ENCODE data around the gene RBM38.
"Not testable (repeated sequence)": the region's sequence is repeated elsewhere in the genome, so short reads cannot be mapped to it uniquely, and the experiment has no call there.

Gene RBM38

DNA sequence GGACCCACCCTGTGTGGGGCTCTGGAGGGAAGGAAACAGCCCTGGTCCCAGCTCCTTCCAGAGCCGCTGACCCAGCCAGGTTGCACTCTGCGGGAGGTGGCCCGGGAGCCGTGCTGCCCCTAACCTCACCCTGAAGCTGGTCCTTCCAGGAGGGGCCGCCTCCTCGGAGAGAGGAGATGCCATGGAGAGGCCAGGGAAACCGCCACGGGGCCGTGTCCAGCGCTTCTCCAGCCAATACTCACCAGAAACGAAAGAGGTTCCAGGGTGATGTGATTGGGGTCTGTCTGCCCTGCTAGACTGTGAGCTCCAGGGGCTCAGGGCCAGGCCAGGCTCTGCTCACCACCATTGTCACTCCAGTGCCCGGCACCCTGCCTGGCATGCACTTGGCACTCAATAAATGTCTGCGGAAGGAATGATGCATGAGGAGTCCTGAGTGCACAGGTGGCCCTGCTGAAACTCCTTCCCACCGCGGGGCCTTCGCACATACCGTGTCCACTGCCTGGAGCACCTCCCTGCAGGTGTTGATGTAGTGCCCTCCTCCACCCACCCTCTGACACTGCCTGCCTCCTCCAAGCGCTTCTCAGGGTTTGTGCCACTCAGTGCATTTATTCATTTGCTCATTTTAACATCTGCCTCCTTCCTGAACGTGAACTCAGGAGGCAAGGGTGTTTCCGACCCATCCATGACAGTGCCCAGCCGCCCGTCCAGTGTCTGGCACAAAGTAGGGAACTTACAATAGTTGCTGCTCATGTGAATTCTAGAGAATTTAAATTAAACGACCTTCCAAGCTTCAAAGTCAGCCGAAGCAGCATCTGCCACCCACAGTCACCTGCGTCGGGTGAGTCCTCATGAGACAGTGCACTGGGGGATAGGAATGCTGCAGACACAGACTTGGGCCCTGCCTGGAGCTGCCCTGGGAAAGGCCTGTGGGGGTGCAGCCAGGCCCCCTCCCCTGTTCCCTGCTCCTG lies 30.3 kb downstream of the RBM38 start:
- no peak for DNase-seq

DNA sequence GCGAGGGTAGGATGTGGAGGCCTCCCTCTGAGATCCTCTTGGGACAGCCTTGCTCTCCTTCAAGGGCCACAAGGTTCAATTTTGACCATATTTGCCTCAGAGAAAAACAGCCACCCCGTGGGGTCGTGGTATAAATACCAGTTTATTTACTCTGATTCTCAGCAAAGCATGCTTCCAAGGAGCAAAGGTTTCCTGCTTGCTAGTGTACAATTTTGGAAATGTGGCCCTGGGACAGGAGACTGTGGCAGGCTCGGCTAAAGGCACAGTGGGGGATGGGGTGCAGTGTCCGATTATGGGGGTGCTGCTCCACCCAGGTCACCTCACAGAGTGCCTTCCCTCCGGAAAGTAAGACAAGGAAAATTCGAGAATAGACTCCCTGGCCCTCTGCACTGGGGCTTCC lies 31.1 kb downstream of the RBM38 start:
- no peak for DNase-seq

DNA sequence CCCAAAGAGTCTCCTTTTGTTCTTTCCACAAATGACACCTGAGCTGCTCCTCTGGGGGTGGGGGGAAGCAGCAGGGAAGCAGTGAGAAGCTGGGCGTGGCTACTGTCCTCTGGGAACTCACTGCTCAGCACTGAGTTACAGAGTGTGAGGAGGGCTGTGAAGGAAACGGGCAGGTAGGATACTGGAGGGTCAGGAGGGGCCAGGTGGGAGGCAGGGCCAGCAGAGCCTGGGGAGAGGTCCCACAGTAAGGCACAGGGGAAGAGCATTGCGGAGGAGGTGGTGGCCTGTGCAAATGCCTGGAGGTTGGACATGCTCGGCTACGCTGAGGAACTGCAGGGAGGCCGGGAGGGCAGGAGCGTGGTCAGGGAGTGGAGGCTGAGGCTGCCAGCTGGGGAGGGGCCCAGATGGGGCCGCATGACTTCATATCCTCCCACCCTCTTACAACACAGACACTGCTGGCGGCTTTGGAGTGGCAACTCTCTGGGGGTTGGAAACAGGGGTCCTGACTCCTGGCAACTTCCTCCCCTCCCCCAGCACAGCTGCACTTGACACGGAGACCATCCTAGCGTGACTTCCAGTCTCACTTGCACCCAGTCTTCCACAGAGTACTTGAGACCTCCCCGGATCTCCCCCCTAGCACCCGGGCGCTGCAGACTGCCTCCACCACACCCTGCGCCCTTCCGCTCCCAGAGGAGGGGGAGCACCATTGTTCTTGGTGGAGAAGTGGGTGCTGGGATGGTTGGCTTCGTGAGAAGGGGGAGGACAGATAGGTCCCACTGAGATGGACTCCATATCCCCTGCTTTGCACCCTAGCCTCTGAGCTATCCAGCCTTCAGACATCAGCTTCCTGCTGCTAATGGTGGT lies 34.2 kb downstream of the RBM38 start:
- DNase-seq, result no peak

DNA sequence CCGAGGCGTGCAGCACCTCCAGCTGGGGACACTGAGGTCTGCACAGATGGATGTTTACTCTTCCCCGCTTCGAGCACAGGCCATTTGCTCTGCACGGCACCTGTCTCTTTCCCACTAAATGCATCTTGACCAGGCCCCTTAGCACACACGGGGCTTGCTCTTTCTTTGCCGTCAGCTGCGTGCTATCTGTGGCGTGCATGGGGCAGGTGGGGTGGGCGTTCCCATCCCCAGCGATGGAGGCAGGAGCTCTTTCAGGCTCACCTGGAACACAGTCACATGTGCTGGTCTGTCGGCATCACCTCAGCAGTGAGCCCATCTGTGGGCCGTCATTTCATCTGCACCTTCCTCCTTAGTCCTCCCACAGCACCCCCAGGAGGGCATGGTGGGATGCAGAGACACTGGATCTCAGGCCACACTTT lies 35.1 kb downstream of the RBM38 start:
- no peak for DNase-seq

DNA sequence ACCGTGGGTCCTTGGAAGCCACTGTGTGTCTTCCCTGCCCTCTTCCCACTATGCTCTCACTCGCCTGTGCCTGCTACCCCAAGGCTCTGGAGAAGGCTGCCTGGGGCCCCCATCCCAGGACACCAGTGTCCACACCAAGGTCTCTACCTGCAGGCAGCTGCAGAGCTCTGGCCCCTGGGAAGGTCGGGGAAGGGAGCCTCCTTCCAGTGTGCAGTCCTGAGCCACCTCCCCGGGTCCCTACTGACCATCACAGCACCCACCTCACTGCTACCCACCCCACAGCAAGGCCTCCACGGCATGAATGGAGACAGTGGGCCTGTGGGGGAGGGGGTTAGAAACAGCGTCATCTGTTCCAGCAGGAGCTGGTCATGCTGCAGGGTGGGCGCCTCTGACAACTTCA lies 35.6 kb downstream of the RBM38 start:
- DNase-seq, result no peak

DNA sequence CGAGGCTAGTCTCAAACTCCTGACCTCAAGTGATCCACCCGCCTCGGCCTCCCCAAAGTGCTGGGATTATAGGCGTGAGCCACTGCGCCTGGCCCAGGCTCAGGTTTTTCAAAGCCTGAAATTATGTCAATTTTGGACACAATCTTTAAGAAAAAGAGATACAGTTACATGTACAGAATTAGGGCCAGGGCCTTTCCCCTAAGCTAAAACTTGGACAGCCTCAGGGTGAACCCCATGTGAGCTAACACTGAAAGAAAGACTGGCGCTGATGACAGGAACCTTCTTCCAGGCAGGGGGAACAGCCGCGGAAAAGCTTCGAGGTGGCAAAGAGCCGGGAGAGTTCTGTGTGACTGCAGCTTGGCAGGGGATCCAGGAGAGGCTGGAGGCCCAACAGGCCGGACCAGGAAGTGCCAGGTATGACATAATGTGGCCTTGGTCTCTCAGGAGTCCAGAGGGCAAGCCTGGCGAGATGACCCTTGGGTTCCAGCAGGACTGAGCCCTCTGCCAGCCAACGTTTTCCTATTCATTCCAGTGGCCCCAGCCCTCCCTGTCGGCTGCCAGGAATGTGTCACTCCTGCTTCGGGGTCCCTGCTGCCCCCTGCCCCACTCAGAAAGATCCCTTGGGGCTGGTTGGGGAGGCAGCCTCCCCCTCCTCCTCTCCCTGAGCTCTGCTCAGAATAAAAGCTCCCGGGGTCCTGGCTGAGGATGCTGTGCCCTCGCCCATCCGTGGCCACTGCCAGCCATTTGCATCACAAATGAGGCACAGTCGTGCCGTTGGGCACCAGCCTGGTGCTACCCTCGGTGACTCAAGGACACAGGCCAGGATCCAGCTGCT lies 37.3 kb downstream of the RBM38 start:
- no peak for DNase-seq

DNA sequence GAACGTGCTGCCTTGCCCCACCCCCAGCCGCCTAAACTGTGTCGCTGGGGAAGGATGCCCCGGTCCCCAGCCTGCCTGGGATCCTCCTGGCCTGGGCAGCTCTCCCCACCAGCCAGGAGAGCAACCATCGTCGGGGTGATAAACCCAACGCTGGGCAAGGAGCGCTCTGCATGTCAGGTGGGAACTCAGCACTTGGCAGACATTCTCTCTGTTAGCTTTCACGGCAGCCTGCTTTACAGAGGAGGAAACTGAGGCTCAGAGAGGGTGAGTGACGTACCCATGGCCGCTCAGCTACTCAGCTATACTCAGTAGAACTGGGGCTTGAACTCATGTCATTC lies 37.9 kb downstream of the RBM38 start:
- DNase-seq, result no peak

DNA sequence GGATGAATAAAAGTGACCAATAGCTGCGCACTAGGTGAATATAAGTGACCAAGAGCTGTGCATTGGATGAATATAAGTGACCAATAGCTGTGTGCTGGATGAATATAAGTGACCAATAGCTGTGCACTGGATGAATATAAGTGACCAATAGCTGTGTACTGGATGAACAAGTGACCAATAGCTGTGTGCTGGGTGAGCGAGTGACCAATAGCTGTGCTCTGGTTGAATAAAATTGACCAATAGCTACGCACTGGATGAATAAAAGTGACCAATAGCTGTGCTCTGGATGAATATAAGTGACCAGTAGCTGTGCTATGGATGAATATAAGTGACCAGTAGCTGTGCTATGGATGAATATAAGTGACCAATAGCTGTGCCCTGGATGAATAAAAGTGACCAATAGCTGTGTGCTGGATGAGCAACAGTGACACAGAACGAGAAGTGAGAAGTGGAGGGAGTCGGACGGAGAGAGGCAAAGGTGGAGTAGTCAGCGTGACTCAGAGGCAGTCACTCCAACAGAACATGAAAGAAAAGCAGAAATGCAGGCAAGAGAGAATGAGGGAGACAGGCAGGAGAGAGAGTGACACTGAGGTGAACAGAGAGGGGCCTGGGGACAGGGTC lies 38.5 kb downstream of the RBM38 start:
- DNase-seq, result no peak

DNA sequence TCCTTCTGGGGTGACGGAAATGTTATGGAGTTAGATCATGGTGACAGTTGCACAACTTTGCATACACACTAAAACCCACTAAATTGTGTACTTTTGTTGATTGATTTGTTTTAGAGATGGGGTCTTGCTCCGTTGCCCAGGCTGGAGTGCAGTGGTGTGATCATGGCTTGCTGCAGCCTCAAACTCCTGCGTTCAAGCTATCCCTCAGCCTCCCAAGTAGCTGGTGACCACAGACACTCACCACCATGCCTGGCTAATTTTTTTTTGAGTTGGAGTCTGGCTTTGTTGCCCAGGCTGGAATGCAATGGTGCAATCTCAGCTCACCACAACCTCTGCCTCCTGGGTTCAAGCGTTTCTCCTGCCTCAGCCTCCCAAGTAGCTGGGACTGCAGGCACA lies 39.0 kb downstream of the RBM38 start:
- not testable (repeated sequence) for DNase-seq

DNA sequence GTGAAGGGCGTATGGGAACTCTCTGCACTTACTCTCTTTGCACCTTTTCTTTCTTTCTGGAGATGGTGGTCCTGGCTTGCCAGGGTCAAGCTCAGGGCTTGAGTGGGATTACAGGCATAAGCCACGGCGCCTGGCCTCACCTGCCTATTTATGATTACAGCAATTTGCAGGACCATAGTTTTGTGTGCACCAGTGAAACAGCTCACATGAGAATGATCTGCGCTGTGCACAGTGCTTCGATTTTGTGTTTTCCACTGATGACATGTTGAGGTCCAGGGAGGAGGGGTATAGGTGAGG lies 40.3 kb downstream of the RBM38 start:
- DNase-seq, result no peak

DNA sequence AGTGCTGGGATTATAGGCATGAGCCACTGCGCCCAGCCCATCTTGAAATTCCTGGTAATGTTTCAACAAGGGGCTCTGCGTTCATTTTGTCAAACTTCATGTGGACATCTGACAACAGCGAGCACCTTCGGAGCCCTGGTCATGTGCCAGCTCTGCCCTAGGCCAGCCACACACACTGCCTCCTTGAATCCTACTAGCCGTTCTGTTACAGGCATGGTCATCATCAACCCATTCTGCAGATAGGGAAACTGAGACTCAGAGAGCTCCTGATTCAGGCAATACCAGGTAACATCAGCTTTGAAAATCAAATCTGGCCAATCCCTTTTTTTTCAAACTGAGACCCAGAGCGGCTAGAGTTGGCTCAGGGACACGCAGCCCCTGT lies 41.3 kb downstream of the RBM38 start:
- no peak for DNase-seq

DNA sequence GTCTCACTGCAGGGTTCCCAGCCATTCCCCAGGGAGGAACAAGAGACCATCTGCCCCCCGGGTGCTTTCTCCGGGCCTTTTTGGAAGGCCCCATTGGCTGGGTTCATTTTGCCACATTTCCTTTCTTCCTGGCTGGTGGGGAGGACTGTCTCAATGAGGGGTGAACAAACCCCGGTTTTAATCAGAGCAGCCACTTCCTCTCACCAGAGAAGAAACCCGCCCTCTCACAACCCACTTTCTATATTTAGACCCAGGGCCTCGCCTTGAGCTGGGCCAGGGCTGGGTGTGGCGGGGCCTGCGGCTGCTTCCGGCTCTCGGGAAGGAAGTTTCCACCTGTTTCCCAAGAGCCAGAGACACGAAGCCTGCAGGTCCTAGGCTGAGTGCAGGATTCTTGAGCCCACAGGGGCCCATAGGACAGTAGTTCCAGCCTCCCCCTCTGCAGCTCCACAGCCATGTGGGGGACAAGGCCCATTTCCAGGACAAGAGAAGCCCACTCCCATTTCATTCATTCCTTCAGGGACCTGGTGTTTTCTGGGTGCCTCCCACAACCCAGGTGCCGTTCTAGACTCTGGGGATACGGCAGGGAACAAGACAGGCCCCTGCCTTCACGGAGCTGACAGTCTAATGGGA lies 41.8 kb downstream of the RBM38 start:
- DNase-seq, result peak; percentile 87

DNA sequence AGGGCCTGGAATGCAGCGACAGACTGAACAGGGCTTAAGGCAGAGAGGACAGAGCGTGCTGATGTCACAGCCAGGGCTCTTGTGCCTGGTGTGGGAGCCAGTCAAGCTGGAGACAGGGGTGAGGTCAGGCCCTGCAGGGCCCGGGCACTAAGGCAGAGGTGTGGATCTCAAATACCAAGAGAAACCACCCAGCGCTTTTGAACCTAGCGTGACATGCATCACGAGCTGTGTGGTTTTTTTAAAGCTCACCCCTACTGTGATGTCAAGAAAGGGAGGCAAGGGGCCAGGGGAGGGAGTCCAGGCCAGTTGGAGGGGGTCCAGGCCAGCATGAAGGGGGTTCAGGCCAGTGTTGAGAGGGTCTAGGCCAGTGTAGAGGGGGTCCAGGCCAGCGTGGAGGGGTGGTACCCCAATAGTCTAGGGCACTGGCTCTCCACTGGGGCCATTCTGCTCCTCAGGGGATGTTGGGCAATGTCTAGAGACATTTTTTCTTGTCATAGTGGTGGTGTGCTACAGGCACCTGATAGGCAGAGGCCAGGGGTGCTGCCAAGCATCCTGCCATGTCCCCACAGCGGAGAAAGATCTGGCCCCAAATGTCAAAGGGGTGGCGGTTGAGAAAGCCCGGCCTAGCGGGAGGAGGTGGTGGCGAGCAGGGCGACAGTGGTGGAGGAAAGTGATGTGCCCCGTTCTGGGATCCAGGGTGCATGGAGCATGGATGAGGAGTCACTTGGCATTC lies 42.6 kb downstream of the RBM38 start:
- peak; percentile 22 for DNase-seq

DNA sequence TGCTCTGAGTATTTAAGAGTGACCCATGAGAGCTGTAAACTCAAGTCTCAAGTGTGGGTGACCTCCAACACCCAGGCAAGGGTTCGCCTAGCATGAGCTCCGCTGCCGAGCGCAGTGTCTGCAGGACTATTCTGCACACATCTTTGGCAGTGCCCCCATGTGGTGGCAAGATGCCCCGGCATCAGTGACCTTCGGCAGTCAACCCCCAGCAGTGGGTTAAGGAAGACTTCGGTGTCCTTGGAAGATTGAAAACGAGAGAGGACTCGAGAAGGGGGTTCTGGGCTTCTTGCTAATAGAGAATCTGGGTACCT lies 43.1 kb downstream of the RBM38 start:
- no peak for DNase-seq

DNA sequence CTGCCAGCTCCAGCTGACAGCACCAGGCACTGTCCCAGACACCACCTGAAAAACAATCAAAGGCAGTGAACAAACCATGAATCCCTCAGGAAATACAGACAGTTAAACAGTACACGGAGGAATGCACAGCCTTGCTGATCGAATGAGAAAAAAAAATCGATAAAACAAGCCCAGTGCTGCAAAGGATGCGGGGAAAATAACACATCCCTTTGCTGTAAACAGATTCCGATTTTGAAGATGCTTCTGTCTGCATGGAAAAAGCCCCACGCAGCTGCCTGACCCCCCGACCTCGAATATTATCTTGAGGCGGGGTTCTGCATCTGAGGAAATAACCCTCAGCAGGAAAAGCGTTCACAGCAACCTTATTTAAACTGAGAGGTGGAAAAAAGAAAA lies 43.9 kb downstream of the RBM38 start:
- DNase-seq, result no peak

DNA sequence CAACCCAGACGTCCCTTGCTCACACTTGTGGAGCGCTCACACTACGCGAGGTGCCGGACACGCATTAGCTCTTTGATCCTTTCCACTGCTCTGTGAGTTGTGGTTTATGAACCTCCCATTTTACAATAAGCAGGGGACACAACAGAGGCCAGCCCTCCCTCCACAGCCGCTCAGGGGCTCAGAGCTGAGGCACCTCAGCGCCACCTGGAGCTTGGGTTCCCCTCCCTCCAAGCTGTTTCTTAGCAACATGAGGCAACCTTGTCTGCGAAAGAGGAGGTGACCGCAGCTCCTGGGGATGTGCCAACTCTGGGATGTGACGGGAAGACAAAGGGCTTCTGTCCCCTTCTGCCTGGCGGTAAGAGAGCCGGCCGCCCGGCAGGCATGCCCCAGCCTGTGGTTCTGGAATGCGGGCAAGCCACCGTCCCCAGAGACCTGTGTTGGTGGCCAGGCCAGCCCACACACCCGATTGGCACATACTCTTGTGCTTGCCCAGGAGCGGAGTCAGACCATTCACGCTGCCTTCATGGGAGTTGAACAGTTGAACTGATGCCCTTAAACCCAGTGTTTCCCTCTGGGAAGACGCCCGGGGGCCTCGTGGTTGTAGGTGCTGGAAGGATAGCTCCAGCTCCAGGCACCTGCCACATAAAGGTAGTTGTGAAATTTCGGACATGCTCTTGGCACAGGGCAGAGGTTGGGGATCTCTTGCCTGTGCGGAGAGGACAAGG lies 44.5 kb downstream of the RBM38 start:
- peak; percentile 11 for DNase-seq

DNA sequence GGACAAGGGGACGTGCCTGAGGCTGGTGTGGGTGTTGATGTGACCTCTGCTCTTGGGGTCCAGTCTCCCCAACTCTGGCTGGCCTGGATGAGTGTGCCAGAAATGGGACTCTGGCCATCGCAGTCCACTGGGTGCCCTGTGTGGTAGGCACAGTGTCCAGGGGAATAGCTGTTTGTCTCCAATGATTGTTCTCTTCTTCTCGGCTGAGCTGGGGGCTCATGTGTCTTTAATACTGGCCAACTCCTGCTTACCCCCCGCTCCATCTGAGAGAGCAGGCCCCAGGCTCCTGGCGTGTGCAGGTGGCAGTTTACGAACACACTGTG lies 45.0 kb downstream of the RBM38 start:
- DNase-seq, result no peak

DNA sequence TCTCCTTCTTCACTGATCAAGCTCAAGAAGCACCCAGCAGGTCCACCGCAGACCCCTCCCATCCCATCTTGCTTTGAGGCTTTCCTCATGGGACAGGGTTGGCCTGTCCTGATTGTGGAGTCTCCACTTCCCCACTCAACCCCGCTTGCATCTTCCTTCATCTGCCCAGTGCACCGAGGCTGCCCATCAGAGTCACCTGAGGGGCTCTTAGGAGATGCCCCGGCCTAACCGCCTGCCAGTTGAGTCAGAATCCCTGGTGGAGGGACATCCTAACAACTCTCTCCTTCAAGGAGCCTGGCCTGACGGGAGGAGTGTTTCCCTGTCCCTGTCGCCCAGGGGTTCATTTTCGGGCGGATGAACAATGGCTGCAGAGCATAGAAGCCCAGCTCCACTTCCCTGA lies 46.1 kb downstream of the RBM38 start:
- DNase-seq, result no peak

DNA sequence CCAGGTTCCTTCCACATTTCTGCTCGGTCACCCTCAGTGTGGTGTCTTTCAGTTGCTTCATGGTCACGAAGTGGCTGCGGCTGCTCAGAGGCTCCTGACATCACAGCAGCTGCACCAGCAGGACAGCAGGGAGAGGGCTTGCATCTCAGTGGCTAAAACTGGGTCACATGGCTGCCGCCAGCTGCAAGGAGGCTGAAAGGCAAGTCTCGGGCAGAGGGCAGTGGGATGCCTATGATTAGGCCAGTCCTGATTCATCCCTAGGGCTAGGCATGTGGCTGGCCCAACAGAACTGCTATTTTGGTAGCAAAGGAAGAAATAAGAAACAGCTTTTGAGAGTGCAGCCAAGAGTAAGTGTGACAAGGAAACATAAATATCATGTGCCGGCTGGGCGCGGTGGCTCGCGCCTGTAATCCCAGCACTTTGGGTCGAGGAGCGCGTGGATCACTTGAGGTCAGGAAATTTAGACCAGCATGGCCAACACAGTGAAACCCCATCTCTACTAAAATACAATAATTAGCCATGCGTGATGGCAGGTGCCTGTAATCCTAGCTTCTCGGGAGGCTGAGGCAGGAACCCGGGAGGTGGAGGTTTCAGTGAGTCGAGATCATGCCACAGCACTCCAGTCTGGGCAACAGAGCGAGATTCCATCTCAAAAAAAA lies 46.6 kb downstream of the RBM38 start:
- no peak for DNase-seq

DNA sequence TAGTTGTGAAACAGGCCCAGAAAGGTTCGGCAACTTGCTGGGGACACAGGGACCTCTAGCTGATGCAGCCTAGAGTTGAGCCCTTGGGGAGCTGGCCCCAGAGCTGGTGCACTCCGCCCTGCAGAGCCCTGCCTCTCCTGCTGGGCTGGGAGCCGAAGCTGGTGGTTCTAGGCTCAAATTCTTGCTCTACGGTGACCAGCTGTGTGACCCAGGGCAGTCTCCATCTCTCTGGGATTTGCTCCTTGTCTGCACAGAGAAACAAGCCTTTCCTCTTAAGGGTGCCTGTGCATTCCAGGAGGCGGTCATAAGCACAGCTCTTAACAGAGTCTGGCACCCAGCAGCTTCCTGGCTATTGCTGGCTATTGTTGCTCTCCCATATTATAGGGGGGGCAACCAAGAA lies 47.4 kb downstream of the RBM38 start:
- DNase-seq, result no peak

DNA sequence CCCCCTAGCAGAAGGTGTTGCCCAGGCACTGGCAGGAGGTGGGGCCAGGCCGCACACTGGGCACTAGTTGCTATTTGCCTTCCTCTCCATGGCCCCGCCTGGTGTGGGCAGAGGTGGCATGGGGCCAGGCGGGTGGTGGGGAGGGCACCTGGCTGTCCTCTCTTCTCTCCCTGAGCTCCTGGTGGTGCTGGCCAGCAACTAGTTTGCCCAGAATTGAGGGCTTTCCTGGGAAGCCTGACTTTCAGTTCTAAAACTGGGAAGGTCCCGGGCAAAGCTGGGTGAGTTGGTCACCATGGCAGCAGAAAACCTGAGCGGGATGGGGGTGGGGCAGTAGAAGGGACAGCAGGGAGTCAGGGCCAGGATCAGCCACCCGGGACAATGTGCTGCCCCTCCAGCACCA lies 48.2 kb downstream of the RBM38 start:
- DNase-seq, result no peak

Data from activated CD4-positive, alpha-beta T cell treated with anti-CD3 and anti-CD28 coated beads, Interleukin-2, Interleukin-6, amounts not matched to agents 100 ng/mL and 50 ng/mL, durations not matched to agents 16 hours and 8 hours (primary cell).